HG03354 (cell line): ENCODE measurements around the gene MCHR1.
"Not testable (repeated sequence)": the region's sequence is repeated elsewhere in the genome, so short reads cannot be mapped to it uniquely, and the experiment has no call there.

Experiments used
- ATAC-seq: cut with Tn5 transposase; IDR thresholded peaks from one replicate; pipeline ENCODE4 v1.9.1; 2021; ENCODE audit warnings: mild to moderate bottlenecking; ENCODE audit not compliant: unreplicated experiment, poor library complexity, severe bottlenecking

Gene MCHR1

DNA sequence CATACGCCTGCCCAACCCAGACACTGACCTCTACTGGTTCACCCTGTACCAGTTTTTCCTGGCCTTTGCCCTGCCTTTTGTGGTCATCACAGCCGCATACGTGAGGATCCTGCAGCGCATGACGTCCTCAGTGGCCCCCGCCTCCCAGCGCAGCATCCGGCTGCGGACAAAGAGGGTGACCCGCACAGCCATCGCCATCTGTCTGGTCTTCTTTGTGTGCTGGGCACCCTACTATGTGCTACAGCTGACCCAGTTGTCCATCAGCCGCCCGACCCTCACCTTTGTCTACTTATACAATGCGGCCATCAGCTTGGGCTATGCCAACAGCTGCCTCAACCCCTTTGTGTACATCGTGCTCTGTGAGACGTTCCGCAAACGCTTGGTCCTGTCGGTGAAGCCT, 2.2 kb downstream of the MCHR1 start:
- no peak for ATAC-seq

DNA sequence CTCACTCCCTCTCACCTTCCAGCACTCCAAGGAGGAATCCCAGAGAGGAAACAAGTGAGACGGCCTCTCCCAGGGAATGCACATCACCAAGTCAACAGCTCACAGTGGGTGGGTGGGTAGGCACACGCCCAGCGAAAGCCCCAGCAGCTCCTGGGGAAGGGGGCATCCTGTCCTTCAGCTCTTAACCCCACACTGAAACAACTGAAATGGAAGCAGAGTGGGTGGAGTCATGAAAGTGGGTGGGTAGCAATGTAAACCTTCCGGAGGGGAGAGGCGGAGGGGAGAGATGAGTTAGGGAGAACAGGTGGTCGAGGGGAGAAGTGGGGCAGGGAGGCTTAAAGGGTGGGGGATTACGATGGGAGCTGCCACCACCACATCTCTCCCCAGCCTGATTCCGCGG, 5.4 kb downstream of the MCHR1 start:
- ATAC-seq: no peak

- ATAC-seq: no peak
Observed at GRCh38 chr22:40685406-40685805, 6.1 kb downstream of the MCHR1 start.

- no peak for ATAC-seq
Observed at GRCh38 chr22:40687706-40688105, 8.4 kb downstream of the MCHR1 start.

DNA sequence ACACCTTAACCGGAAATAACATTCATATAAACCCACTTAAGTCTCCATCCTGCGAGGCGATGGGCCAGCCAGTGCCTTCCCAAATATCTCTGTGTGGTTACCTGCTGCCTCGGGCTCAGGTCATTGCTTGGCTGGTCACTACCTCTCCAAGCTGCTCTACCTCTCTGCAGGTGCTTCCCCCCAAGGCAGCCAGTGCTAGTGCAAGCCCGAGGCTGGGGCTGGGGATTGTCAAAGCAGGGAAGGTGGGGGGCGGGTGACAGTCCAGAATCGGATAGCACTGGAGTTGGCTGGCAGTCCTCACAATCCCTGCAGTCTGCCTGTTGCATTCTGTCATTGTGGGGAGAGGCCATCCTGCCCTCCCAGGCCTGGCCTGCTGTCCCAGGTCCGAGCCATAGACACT, 11.1 kb downstream of the MCHR1 start:
- ATAC-seq: no peak

DNA sequence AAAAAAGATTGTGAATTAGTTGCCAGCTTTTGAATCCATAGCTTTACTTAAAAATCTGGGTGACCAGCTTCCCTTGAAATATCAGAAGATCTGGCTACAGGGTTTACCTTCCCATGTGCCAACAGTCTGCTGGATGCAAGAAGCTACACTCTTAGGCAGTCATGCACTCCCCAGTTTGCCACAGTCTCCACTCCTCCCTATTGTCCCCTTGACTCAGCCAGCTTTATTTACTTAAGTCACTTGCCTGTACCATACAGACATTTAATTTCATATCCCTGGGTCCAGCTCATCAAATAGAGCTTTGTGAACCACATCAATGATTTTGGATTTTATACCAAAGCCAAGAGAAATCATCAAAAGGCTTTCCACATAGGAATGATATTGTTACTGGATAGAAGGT, 12.2 kb downstream of the MCHR1 start:
- no peak for ATAC-seq

DNA sequence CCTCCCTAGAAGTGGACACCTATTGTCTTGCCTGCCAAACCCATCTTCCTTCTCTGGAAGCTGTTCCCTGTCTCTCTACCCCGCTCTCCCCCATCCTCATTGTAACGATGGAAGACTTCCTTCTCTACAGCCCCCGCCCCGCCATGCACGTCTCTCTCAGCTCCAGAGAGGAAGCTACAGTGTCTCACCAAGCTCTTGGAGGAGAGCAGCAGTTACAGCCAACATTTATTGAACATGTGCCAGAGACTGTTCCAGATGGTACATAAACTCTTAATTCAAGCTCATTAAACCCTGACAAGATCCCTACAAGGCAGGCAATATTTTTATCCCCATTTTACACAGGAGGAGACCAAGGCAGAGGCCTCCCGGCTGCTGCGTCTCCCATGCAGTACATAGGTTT, 15.1 kb downstream of the MCHR1 start:
- ATAC-seq: no peak

GRCh38 chr22:40701274-40701673, 22.0 kb downstream of the MCHR1 start:
- no peak for ATAC-seq

GRCh38 chr22:40703174-40703573, 23.9 kb downstream of the MCHR1 start:
- no peak for ATAC-seq

DNA sequence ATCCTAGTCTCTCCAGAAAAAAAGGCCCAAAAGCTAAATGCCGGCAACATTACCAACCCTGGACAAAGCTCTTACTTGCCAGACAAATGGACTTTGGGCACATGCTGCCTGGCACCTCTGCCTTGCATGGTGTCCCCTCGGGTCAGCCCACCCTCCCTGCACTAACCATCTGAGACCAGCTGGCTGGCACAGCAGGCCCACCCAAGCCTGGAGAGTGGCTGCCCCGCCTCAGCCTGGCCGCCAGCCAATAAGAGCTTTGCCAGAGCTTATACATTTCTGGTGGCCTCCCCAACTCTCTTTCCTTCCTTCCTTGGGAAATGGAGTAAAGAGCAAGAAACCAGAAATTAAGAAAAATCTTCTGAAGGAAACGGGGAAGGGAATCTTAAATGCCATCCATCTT, 24.5 kb downstream of the MCHR1 start:
- ATAC-seq: no peak

DNA sequence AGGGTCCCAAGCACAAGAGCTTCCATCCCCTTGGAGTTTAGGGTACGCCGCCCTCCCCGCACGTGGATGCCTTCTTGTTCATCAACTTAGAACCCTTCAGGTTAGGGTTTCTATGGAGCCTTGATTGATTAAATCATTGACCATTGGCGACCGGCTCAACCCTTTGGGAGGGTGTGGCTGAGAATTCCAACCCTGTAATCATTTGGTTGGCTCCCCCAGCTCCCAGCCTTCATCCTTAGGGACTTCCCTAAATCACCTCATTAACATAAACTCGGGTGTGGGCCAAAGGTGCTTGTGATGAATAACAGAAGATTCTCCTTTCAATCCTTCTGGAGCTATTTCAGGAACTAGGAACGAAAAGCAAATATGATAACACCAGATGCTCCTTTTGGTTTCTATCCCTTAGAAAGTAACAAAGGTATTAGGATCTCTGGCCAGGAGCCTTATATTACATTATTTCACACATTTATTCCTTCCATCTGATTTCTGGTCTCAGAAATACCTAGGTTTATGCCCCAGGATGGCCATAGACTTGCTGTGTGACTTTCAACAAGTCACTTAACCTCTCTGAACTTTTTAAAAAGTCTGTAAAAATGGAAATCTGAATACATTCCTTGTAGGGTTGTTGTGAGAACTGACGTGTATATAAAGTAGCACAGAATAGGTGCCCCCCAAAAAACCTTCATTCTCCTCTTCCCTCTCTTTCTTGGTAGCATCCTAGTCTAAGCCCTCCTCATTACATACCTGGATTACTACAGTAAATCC, 26.8 kb downstream of the MCHR1 start:
- ATAC-seq: no peak

- no peak for ATAC-seq
Observed at GRCh38 chr22:40707154-40707553, 27.9 kb downstream of the MCHR1 start.

DNA sequence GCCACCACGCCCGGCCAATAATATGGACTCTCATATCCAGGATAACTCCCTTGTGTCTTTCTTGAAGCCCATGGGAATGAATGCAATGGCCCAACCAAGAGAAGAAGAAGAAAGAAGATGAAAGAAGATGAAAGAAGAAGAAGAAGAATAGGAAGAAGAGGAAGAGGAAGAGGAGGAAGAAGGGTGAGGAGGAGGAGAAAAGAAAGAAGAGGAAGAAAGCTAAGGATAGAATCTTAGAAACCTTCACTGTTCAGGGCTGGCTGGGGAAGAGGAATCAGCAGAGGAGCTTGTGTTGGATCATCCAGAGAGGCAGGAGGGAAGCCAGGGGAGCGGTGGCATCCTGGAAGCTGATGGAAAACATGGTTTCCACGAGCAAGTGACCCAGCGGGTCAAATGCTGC, 28.9 kb downstream of the MCHR1 start:
- no peak for ATAC-seq

- ATAC-seq: no peak
Observed at GRCh38 chr22:40709752-40710413, 30.6 kb downstream of the MCHR1 start.

DNA sequence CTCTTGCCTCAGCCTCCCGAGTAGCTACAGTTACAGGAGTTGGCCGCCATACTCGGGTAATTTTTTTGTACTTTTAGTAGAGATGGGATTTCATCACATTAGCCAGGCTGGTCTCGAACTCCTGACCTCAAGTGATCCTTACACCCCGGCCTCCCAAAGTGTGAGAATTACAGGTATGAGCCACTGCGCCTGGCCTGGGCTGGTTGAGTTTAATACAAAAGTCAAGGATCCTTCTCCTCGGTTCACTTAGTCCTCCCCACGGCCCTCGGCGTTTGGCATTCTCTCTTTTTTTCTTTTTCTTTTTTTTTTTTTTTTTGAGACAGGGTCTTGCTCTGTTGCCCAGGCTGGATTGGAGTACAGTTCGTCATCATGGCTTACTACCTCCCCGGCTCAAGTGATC, 33.0 kb downstream of the MCHR1 start:
- no peak for ATAC-seq

- ATAC-seq: no peak
Observed at GRCh38 chr22:40714499-40715337, 35.4 kb downstream of the MCHR1 start.

DNA sequence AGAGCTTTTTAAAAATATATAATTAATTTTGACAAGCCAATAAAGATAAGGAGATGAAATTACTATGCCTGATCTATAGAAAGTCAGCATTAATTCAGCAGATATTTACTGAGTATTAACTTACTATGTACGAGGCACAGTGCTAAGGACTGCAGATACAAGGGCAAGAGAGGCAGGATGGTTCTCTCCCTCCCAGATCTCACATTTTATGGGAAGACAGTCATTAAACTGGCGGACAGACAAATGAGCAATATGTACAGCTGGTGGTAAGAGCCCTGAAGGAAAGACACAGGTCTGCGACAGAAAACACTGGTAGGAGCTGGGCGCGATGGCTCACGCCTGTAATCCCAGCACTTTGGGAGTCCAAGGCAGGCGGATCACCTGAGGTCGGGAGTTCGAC, 36.8 kb downstream of the MCHR1 start:
- ATAC-seq: no peak

DNA sequence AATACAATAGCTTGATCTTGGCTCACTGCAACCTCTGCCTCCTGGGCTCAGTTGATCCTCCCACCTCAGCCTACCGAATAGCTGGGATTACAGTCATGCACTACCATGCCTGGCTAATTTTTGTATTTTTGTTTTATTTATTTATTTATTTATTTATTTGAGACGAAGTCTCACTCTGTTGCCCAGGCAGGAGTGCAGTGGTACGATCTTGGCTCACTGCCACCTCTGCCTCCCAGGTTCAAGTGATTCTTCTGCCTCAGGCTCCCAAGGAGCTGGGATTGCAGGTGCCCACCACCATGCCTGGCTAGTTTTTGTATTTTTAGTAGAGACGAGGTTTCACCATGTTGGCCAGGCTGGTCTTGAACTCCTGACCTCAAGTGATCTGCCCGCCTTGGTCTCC, 38.4 kb downstream of the MCHR1 start:
- not testable (repeated sequence) for ATAC-seq

GRCh38 chr22:40718250-40719204, 39.2 kb downstream of the MCHR1 start:
- no peak for ATAC-seq

- no peak for ATAC-seq
Observed at GRCh38 chr22:40719599-40719998, 40.3 kb downstream of the MCHR1 start.
